MM.1S (cell line): ENCODE results near the gene FOXL2NB.

Source experiments
- DNase-seq: peaks from one replicate; pipeline ENCODE4 v3.0.0-alpha.2; 2015
- H2AFZ ChIP-seq: fragments of 300-600 bp; sonication (generic); 2 replicates; pipeline ENCODE4 v1.6.0; 2016; ENCODE audit warnings: antibody characterized with exemption, low read length
- H3F3A ChIP-seq: fragments of 300-600 bp; sonication (generic); 2 replicates; pipeline ENCODE4 v1.6.1; 2016; ENCODE audit warnings: mild to moderate bottlenecking, antibody characterized with exemption, low read length, moderate library complexity, mixed read lengths; ENCODE audit not compliant: insufficient read depth
- H3K27ac ChIP-seq: fragments of 300-600 bp; sonication (generic); 2 replicates; pipeline ENCODE4 v1.5.1; 2016; ENCODE audit warnings: mild to moderate bottlenecking, low read length
- H3K27me3 ChIP-seq: fragments of 300-600 bp; sonication (generic); replicated peaks from 2 replicates; pipeline ENCODE4 v1.6.0; 2016; ENCODE audit warnings: low read length; ENCODE audit not compliant: insufficient read depth
- H3K36me3 ChIP-seq: fragments of 300-600 bp; sonication (generic); replicated peaks from 2 replicates; pipeline ENCODE4 v1.6.1; 2016; ENCODE audit warnings: mild to moderate bottlenecking, low read length, mixed read lengths; ENCODE audit not compliant: insufficient read depth
- H3K4me1 ChIP-seq: fragments of 300-600 bp; sonication (generic); 2 replicates; pipeline ENCODE4 v1.6.1; 2016; ENCODE audit warnings: low read length, mixed read lengths
- H3K4me2 ChIP-seq: fragments of 300-600 bp; sonication (generic); 2 replicates; pipeline ENCODE4 v1.6.0; 2016; ENCODE audit warnings: low read depth, low read length
- H3K4me3 ChIP-seq: fragments of 300-600 bp; sonication (generic); 2 replicates; pipeline ENCODE4 v1.5.1; 2016; ENCODE audit warnings: low read length, mixed read lengths
- H3K79me2 ChIP-seq: fragments of 300-600 bp; sonication (generic); 2 replicates; pipeline ENCODE4 v1.6.1; 2016; ENCODE audit warnings: mixed run types, low read length, mixed read lengths
- H3K9ac ChIP-seq: fragments of 300-600 bp; sonication (generic); 2 replicates; pipeline ENCODE4 v1.6.1; 2016; ENCODE audit warnings: low read length, mixed read lengths
- H3K9me2 ChIP-seq: fragments of 300-600 bp; sonication (generic); replicated peaks from 2 replicates; pipeline ENCODE4 v1.6.1; 2016; ENCODE audit warnings: mild to moderate bottlenecking, low read length, mixed read lengths; ENCODE audit not compliant: insufficient read depth
- H3K9me3 ChIP-seq: fragments of 300-600 bp; sonication (generic); replicated peaks from 2 replicates; pipeline ENCODE4 v1.6.1; 2016; ENCODE audit warnings: mild to moderate bottlenecking, low read length, mixed read lengths; ENCODE audit not compliant: insufficient read depth
- H4K20me1 ChIP-seq: fragments of 300-600 bp; sonication (generic); 2 replicates; pipeline ENCODE4 v1.6.1; 2016; ENCODE audit warnings: mild to moderate bottlenecking, low read length, moderate library complexity, mixed read lengths; ENCODE audit not compliant: insufficient read depth
- EZH2 ChIP-seq: fragments of 300-600 bp; sonication (generic); optimal IDR thresholded peaks from 2 replicates; pipeline ENCODE3; 2017; ENCODE audit warnings: low read depth, mild to moderate bottlenecking, antibody characterized with exemption, low read length, mixed read lengths
- EZH2phosphoT487 ChIP-seq: fragments of 300-600 bp; sonication (generic); IDR thresholded peaks from 2 replicates; pipeline ENCODE4 v1.6.1; 2018; ENCODE audit warnings: antibody characterized with exemption, low read length
- TF ChIP-seq, protein P1 (sequence below): fragments of 300-600 bp; sonication (generic); IDR thresholded peaks from 2 replicates; pipeline ENCODE4 v1.5.1; 2016; ENCODE audit warnings: antibody characterized with exemption, low read length, mixed read lengths

The FOXL2NB gene

DNA sequence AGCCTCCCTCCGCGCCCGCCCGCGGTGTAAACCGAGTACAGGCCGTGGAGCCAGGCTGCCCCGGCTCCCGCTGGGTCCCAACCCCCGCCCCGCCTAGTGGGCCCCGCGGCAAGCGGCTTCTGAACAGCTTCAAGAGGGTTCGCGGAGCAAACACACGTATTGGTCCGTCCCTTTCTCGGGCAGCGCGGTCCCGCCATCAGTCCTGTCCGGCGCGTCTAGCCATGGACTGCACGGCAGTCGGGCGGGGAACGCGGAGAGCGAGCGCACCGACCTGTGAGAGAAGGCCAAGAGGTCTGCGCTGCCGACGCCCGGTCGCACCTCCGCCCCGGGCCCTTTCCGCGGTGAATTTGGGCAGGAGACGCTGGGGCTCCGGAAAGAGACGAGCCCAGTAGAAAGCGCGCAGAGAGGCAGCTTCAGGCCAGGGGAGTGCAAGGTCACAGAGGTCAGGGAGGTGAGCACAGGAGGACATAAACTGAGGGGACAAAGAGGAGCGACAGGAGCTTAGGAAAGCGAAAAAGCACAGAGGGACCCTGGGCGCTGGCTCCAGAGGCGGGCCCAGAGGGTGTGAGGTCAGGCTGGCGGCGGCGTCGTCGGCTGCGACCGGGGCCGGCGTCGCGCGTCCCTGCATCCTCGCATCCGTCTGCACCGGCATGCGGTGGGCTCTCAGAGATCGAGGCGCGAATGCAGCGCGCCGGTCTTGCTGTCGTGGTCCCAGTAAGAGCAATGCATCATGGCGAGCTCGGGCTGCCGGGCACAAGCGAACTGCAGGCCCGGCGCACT, 1.9 kb upstream of the FOXL2NB start:
- Histone ChIP-seq H3K36me3 (no peaks in the 10 kb centered on the region), H3F3A (no peaks in the 10 kb centered on the region), H3K9me3 (no peaks in the 10 kb centered on the region), H3K79me2 (no peaks in the 10 kb centered on the region), H4K20me1 (no peaks in the 10 kb centered on the region), H3K9ac (no peak overlapping the region), H2AFZ (no peak overlapping the region), H3K4me2 (no peak overlapping the region), H3K4me3 (no peak overlapping the region), H3K27ac (no peak overlapping the region), H3K27me3 (peaks cover 22% of the 10 kb centered on the region; the same call in 1 of the 2 replicates), H3K4me1 (no peaks in the 10 kb centered on the region), H3K9me2 (no peaks in the 10 kb centered on the region)
- no peak for DNase-seq
- TF ChIP-seq EZH2phosphoT487 (no peak), EZH2 (no peak)
- TF ChIP-seq, protein P1, sequence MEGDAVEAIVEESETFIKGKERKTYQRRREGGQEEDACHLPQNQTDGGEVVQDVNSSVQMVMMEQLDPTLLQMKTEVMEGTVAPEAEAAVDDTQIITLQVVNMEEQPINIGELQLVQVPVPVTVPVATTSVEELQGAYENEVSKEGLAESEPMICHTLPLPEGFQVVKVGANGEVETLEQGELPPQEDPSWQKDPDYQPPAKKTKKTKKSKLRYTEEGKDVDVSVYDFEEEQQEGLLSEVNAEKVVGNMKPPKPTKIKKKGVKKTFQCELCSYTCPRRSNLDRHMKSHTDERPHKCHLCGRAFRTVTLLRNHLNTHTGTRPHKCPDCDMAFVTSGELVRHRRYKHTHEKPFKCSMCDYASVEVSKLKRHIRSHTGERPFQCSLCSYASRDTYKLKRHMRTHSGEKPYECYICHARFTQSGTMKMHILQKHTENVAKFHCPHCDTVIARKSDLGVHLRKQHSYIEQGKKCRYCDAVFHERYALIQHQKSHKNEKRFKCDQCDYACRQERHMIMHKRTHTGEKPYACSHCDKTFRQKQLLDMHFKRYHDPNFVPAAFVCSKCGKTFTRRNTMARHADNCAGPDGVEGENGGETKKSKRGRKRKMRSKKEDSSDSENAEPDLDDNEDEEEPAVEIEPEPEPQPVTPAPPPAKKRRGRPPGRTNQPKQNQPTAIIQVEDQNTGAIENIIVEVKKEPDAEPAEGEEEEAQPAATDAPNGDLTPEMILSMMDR, result no peak

DNA sequence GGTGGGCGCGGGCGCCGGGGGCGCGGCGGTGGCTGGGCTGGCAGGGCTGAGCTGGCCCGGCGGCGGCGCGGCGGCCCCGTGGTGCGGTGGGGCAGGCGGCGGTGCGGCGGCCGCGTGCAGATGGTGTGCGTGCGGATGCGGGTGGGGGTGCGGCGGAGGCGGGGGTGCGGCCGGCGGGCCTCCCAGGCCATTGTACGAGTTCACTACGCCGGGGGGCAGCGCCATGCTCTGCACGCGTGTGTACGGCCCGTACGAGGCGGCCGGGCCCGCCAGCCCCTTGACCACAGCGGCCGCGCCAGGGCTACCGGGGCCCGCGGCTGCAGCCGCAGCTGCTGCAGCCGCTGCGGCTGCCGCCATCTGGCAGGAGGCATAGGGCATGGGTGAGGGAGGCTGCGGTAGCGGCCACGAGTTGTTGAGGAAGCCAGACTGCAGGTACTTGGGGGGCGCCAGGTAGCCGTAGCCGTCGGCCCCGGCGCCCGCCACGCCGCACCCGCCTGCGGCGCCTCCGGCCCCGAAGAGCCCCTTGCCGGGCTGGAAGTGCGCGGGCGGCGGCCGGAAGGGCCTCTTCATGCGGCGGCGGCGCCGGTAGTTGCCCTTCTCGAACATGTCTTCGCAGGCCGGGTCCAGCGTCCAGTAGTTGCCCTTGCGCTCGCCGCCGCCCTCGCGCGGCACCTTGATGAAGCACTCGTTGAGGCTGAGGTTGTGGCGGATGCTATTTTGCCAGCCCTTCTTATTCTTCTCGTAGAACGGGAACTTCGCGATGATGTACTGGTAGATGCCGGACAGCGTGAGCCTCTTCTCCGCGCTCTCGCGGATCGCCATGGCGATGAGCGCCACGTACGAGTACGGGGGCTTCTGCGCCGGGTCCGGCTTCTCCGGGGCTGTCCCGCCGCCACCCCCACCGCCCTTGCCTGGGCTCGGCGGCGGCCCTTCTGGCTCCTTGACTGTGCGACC, 1.0 kb upstream of the FOXL2NB start:
- Histone ChIP-seq H3K4me3 (no peak overlapping the region), H3K9me2 (no peaks in the 10 kb centered on the region), H3K27me3 (peaks cover 26% of the 10 kb centered on the region; the same call in 1 of the 2 replicates), H3K79me2 (no peaks in the 10 kb centered on the region), H3K36me3 (no peaks in the 10 kb centered on the region), H2AFZ (no peak overlapping the region), H4K20me1 (no peaks in the 10 kb centered on the region), H3K9me3 (no peaks in the 10 kb centered on the region), H3K4me1 (no peaks in the 10 kb centered on the region), H3K27ac (no peak overlapping the region), H3F3A (no peaks in the 10 kb centered on the region), H3K4me2 (no peak overlapping the region), H3K9ac (no peak overlapping the region)
- TF ChIP-seq EZH2phosphoT487 (no peak), EZH2 (no peak)
- TF ChIP-seq, protein P1, result no peak
- no peak for DNase-seq

- Histone ChIP-seq H3F3A (no peaks in the 10 kb centered on the region), H3K9me3 (no peaks in the 10 kb centered on the region), H4K20me1 (no peaks in the 10 kb centered on the region), H3K4me1 (no peaks in the 10 kb centered on the region), H3K9me2 (no peaks in the 10 kb centered on the region), H2AFZ (no peak overlapping the region), H3K4me3 (no peak overlapping the region), H3K27me3 (peaks cover 26% of the 10 kb centered on the region; the same call in 1 of the 2 replicates), H3K9ac (no peak overlapping the region), H3K79me2 (no peaks in the 10 kb centered on the region), H3K27ac (no peak overlapping the region), H3K4me2 (no peak overlapping the region), H3K36me3 (no peaks in the 10 kb centered on the region)
- DNase-seq, result no peak
- no peak for TF ChIP-seq EZH2
- no peak for TF ChIP-seq EZH2phosphoT487
- TF ChIP-seq, protein P1, result no peak
Measured at GRCh38 chr3:138947495-138948121, 591 bp downstream of the FOXL2NB start.
